ENCODE results near the gene CTNND2. TPM values are rescaled to one million over a fixed set of nuclear protein-coding genes. Genes with fewer than 3 reads are reported as not detected.

The CTNND2 gene
- total and polyA plus RNA-seq, 9 of the 15 experiments (the other 6 are each of a cell fraction or from before 2014, with no cell fraction given): 0.03 to 0.35 TPM; not detected in 7

DNA sequence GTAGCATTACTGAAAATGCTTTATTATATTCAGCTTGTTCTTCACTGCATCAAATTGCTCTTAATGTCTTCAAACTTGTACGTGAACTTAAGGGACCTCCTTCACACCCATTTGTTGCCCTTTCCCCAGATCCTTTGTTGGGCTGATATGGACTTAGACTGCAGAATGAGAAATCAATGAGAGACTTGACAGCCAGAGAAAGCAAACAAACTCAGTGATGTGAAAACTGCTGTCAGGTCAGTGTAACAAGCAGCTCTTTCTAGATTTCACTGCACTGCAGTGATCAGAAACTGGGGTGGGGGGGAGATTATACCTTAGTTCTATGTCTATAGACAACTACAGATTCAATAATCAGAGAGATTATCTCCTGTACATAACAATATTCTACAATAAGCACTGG is 652.2 kb downstream of the CTNND2 start (continued):
- TF ChIP-seq, protein P1, sequence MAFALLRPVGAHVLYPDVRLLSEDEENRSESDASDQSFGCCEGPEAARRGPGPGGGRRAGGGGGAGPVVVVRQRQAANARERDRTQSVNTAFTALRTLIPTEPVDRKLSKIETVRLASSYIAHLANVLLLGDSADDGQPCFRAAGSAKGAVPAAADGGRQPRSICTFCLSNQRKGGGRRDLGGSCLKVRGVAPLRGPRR (CRISPR knock-in tag; IDR thresholded peaks at IDR 0.05): no peak
- TF ChIP-seq, protein P2, sequence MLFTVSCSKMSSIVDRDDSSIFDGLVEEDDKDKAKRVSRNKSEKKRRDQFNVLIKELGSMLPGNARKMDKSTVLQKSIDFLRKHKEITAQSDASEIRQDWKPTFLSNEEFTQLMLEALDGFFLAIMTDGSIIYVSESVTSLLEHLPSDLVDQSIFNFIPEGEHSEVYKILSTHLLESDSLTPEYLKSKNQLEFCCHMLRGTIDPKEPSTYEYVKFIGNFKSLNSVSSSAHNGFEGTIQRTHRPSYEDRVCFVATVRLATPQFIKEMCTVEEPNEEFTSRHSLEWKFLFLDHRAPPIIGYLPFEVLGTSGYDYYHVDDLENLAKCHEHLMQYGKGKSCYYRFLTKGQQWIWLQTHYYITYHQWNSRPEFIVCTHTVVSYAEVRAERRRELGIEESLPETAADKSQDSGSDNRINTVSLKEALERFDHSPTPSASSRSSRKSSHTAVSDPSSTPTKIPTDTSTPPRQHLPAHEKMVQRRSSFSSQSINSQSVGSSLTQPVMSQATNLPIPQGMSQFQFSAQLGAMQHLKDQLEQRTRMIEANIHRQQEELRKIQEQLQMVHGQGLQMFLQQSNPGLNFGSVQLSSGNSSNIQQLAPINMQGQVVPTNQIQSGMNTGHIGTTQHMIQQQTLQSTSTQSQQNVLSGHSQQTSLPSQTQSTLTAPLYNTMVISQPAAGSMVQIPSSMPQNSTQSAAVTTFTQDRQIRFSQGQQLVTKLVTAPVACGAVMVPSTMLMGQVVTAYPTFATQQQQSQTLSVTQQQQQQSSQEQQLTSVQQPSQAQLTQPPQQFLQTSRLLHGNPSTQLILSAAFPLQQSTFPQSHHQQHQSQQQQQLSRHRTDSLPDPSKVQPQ (CRISPR knock-in tag; IDR thresholded peaks at IDR 0.05; ENCODE audit: borderline replicate concordance): no peak
- TF ChIP-seq SETDB1 (IDR thresholded peaks at IDR 0.05; ENCODE audit: low read length) (no peak), ZSCAN32 (CRISPR knock-in tag; IDR thresholded peaks at IDR 0.05) (no peak)

DNA sequence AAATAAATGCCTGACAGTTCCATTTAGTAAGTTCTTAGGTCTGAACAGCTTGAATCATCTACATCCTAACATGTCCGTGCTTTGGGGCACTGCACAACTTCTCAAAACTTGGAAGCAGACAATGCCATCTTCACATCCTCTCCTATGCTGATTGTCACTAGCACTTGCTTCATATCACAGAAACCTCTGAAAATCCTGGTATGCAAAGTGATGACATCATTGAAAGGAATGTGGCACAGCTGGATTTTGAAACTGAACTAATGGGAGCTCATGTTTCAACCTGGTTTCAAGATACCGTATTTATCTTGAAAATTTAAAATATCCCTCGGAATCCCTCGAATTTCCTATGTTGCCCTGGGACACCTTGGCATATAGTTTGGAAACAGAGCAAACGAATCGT is 653.0 kb downstream of the CTNND2 start:
- intact Hi-C loops (cut with micrococcal nuclease) (no loop called here), in situ Hi-C loops (cut with MboI) (no loop called here)
- Histone ChIP-seq H3K27ac (ENCODE audit: extremely low read depth, low read depth, low read length) (no peak overlapping the region), H3K9me3 (replicated peaks; ENCODE audit: control insufficient read depth, insufficient read depth, low read depth, low read length) (no peaks in the 10 kb centered on the region), H3K4me1 (replicated peaks in 1 of 2; ENCODE audit: control insufficient read depth in 2 of 2, insufficient read depth in 2 of 2, low read length in 2 of 2) (no peaks in the 10 kb centered on the region), H3K36me3 (ENCODE audit: control insufficient read depth, insufficient read depth, low read length) (no peaks in the 10 kb centered on the region), H4K20me1 (replicated peaks; ENCODE audit: control insufficient read depth, insufficient read depth, low read length) (no peaks in the 10 kb centered on the region), H3K79me2 (ENCODE audit: control insufficient read depth, insufficient read depth, low read length) (no peaks in the 10 kb centered on the region), H3K9me1 (ENCODE audit: control insufficient read depth, insufficient read depth, low read length) (no peaks in the 10 kb centered on the region), H3K4me3 (no peak overlapping the region), H3K9ac (ENCODE audit: insufficient read depth in 1 of 2, low read depth in 2 of 2, low read length in 2 of 2) (no peak overlapping the region), H3K4me2 (ENCODE audit: insufficient read depth, low read length) (no peak overlapping the region), H3K27me3 (ENCODE audit: control insufficient read depth in 2 of 2, insufficient read depth in 2 of 2, low read length in 2 of 2) (no peaks in the 10 kb centered on the region), H2AFZ (ENCODE audit: low read depth, low read length) (no peak overlapping the region)
- TF ChIP-seq ATF7 (IDR thresholded peaks at IDR 0.05): peak; percentile 34; the same call in 1 of the 2 replicates
- no peak for TF ChIP-seq ZNF143 (CRISPR knock-in tag; IDR thresholded peaks at IDR 0.05)
- TF ChIP-seq ATF3 (IDR thresholded peaks at IDR 0.05): peak; percentile 44; the same call in 1 of the 2 replicates
- no peak for TF ChIP-seq ATF3 (CRISPR knock-in tag; conservative IDR thresholded peaks at IDR 0.05)
- under 1% methylated on average over 6 of the region's 6 CpGs for whole genome bisulfite sequencing (ENCODE audit: insufficient coverage, low coverage, missing lambda C conversion rate)
- ATAC-seq: no peak
- no peak for FAIRE-seq
- DNase-seq (ENCODE audit: extremely low read depth in 1 of 4, low spot score in 3 of 4): no peak
- POLR2A ChIA-PET: no interaction called here
- no TSS peak for BruUV-seq (replicated peaks)
- CTCF ChIA-PET (ENCODE audit: low intra/inter-chr PET ratio): no interaction called here

Data from K562 (cell line).